ACHN (cell line): ENCODE measurements around the gene CARMIL1.

Source experiments
- DNase-seq: peaks from one replicate; pipeline ENCODE4 v3.0.0-alpha.2; 2015
- in situ Hi-C: cut with HindIII; loops from 2 replicates; pipeline ENCODE4 v1.10.0; 2017; ENCODE audit warnings: low sequenced_read_pairs, low pct_ligation_motif_present, low pct_unique_long_range_greater_than_20kb

CARMIL1 gene

DNA sequence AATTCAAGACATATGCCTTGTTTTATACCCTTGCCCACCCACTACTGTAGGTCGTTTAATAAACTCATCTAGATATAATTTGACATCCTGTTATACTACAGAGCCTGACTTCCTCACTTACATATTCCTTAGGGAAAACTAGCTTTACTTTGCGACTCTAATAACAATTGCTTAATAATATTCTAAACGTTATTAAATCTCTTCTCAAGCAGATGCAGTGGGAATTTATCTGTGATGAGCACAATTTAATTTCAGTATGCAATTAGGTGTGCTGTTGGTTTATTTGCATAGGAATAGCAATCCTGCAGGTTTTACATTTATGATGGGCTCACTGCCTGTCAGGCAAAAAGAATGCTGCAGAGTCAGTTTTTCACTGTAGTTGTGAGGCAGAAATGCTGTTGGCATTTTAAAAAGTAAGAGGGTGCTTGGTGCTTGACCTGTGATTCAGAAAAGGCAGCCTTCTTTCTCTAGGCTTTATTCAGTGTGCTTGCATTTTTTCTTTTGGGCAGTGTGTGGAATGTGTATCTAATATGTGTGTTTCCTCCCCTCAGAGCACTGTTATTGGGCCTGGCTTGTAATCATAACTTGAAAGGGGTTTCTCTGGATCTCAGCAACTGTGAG is 220.6 kb downstream of the CARMIL1 start:
- no peak for DNase-seq
- in situ Hi-C loops: no loop called here

DNA sequence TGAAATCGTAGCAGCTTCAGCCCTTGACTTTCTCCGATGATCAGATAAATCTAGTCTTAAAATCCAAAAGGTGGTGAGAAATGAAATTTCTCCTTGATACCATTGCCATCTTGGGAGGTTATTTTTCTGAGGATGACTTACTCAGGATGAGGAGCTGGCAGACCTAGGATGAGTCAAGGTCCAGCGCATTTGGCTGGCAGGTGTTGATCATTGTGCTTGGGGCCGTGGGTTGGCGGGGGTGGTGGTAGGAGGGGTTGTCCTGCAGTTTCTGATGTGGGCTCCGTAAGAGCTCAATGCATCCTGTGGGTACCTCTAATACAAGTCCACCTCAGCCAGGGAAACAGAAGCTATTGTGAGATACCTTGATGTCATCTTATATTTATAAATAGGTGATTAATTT is 224.5 kb downstream of the CARMIL1 start:
- no peak for DNase-seq
- in situ Hi-C loops: no loop called here

DNA sequence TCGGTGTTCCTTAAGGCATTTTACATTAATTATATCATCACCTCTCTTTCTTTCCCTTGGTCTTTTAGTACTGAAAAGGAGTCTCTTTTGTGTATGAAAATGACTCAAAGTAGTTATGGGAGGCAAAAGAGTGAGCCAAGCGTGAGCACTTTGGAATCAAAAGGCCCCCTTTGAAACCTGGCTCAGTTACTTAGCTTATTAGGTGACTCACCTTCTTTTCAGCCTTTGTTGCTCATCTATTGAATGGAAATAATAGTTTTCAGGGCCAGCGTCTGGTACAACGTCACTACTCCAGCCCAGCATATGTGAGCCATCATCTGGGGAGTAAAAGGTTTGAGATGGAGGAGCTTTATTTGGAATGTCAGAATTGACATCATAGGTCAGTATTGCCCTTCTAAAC is 225.5 kb downstream of the CARMIL1 start:
- in situ Hi-C loops: no loop called here
- DNase-seq: no peak

DNA sequence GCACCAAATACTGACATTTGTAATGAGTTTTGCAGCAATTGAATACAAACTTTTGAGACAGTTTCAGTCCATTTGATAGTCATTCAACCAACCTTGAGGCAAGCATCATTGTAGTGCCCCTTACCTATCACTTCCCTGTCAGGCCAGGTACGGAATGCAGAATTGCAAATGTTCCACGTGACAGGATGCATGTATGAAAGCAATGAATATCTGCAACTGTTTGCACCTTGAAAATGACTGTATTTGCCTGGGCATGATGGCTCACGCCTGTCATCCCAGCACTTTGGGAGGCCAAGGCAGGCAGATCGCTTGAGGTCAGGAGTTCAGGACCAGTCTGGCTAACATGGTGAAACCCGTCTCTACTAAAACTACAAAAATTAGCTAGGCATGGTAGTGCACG is 226.8 kb downstream of the CARMIL1 start:
- in situ Hi-C loops: no loop called here
- no peak for DNase-seq

DNA sequence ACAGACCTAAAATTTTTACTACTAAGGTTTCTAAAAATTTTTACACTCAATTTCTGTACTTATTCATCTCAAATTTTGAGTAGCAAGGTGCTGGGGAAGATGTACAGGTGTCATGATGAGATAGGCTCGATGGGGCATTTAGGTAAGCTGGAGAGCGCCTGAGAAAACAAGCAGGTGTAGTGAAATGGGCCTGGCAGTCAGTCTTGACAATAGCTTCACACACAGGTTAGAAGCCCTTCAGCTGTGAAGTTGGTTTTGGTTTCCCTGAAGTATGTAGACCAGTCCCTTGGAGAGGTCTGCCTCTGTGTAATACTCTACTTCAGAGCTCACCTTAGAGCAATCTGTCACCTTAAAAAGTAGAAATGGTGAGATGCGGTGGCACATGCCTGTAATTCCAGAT is 228.9 kb downstream of the CARMIL1 start:
- in situ Hi-C loops: no loop called here

DNA sequence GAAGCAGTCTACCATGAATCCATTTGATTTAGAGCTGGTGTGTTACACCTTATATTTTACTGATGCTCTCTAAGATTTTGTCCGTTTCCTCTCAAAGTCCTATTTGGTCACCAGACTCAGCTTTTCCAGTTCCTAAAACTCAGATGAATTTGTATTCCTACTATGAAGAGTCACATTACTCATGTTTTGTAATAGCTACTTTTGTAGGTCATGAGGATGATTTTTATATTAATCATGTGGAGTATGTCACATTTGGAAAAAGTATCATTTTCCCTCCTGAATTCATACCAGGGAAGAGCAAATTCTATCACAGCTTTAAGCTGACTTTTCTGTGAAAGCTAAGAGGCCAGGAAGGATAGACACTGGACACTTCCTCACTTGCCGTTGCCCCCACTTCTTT is 232.2 kb downstream of the CARMIL1 start:
- no peak for DNase-seq
- in situ Hi-C loops: no loop called here

More for the DNA sequence above, 228.9 kb downstream of the CARMIL1 start:
- DNase-seq: no peak

DNA sequence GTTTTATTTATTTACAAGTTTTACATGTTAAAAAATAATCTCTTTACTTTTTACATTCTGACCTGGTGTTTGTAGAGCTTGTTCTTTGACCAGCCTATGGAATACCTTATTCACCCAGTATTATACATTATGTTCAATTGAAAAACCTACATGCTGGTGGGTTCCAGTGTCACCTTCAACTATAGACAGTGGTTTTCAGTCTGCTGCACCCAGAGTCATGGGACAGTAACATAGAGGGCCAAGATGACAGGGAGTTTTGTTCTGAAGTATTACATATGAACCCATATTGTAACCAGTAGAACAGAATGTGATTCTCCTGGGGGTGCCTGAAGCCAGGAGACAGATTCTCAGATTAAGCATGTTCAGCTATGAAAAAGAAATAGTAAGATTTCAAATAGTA is 233.4 kb downstream of the CARMIL1 start:
- in situ Hi-C loops: no loop called here
- no peak for DNase-seq

DNA sequence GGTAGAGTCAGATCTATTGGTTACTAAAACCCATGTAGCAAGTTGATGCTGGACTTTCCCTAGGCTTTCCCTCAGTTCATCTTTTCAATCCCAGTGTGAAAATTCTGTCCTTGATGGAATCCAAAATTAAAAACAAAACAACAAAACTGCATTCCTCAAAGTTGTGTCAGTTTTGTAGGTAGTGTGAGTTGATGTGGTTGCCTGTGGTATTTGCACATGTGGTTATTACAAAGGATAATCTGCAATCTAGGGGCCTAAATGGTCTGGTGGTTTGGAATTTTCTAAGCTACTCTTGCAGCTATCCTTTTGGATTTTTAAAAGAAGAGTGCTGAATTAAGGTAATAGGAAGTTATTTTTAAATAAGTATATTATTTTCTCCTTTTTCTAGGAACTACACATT is 240.7 kb downstream of the CARMIL1 start:
- in situ Hi-C loops: no loop called here
- DNase-seq: no peak

DNA sequence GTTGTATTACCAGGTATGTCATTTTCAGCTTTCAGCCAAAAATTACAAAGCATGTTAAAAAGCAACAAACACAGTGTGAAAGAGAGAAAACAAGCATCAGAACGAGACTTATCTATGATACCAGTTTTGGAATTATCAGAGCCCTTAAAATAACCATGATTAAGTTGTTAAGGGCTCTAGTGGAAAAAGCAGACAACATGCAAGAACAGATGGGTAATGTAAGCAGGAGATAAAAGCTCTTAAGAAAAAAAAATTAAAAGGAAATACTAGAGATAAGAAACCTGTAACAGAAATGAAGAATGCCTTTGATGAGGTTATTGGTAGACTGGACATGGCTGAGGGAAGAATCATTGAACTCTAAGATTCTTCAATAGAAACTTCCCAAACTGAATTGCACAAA is 245.4 kb downstream of the CARMIL1 start:
- no peak for DNase-seq
- in situ Hi-C loops: no loop called here

DNA sequence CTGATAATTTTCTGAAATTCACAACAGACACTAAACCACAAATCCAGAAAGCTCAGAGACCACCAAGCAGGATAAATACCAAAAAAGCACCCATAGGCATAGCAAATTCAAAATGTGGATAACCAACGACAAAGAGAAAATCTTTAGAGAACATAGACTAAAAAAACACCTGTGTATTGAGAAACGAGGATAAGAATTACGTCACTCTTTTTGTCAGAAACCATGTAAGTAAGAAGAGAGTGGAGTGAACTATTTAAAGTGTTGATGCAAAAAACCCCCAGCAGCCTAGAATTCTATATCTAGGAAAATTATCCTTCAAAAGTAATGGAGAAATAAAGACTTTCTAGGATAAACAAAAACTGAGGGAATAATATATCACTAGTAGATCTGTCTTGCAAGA is 245.9 kb downstream of the CARMIL1 start:
- in situ Hi-C loops: no loop called here
- no peak for DNase-seq

DNA sequence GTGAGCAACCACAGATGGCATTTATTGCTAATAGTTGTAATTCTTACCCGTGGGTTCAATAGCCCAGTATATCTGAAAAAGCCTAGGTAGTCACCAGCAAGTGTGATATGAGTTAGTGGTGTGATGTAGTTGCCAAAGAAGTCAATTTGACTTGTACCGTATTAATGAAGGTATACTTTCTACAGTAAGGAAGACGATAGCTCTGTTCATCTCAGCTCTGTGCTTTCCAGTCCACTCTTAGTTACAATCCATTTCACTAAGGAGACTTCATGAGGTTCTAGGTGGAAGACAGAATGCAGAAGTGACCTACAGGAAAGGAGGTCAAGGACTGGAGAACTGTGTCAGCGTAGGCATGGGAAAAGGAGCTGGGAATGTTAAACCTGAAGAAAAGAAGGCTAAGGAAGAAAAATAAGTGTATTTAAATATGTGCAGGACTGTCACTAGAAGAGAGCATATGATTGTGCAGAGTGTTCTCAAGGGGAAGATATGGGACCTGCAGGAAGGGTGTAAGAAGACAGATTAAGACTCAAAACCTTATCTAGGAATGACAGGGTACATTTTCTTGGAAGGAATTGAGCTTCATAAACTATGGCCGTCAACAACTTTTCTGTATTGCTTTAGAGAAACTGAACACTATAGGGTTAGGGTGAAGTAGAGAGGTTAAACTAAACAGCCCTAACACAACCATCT is 255.9 kb downstream of the CARMIL1 start:
- no peak for DNase-seq

DNA sequence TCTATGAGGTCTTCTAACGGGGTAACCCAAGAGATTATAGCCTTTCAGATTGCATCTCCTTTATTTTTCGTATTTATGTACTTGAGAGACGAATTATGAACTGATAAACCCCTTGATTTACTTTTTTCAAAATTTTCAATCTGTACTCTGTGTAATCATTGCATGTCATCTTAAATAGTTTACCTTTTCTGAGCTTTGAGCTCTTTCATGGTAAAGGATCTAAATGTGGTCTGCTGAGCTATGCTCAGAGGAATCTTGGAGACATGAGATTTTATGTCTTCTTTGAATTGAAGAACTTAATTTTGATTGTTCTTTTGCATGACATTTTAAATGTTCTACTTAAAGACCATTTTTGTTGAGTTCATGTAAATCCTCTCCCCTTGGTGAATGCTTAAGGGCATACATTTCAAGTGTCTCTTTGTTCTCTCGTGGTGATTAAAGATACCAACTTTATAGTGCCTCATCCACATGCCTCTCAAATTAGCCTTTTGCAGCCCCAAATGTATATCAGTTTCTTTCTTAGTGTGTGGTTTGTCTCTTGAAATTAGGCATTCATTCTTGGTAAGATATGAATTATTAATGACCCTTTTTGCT is 256.6 kb downstream of the CARMIL1 start:
- DNase-seq: no peak
- in situ Hi-C loops: no loop called here

More for the DNA sequence above, 255.9 kb downstream of the CARMIL1 start:
- in situ Hi-C loops: no loop called here

DNA sequence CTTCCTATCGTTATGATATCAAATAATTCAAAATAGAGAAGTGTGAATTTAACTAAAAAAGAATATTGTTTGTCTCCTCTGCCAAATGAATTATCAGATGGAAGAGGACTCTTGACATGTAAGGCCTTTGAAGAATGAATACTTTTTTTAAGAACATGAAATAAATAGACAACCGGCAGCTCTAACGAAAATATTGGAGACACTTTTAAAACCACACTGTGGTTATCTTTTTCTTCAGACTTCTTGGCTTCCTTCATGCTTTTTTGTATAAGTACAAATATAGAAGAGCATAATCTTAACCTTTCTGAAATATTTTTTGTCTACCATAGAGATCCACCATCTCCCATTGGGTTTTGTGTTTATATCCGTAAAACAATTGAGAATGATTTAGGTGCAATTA is 257.6 kb downstream of the CARMIL1 start:
- DNase-seq: no peak
- in situ Hi-C loops: no loop called here

DNA sequence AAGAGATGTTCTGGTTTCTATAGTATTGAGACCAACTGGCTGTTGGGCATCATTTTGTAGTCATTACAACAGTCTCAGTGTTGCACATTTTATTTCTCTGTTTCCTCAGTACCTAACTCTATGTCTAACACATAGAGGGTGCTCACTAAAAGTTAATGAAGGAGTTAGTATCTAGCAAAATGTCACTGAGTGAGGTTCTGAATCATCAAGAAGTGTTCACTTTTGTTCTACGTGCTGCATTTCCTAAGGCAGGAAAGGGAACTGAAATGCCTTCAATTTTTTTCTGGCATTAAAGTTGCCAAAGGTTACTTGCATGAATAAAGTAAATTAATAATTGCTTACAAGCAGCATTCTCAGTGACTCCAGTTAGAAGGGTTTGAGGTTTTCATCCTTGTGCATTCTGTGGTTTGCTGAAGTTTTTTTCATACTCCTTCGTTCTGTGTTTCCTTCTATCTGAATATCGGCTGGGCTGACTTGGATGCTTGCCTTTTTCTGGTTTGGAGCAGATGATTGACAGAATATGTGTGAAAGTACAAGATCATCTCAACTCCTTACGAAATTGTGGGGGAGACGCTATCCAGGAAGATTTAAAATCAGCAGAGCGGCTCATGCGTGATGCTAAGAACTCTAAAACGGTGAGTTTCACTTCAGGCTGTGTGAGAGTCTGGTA is 258.3 kb downstream of the CARMIL1 start:
- DNase-seq: no peak
- in situ Hi-C loops: no loop called here

DNA sequence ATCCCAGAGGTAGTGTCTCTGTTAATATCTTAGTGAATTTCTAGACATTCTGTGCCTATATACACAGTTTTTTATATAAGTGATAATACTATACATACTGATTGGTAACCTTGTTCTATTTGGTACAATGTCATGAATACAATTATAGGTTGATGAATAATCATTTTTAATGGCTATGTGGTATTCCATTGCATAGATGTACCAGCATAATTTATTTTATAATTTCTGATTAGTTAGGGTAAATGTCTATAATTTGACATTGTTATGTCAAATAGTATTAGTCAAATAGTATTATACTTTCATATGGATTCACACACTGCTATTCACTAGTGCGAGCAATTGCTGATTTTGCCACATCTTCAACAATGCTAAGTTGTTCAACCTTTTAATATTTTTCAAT is 262.1 kb downstream of the CARMIL1 start:
- in situ Hi-C loops: no loop called here
- DNase-seq: no peak

DNA sequence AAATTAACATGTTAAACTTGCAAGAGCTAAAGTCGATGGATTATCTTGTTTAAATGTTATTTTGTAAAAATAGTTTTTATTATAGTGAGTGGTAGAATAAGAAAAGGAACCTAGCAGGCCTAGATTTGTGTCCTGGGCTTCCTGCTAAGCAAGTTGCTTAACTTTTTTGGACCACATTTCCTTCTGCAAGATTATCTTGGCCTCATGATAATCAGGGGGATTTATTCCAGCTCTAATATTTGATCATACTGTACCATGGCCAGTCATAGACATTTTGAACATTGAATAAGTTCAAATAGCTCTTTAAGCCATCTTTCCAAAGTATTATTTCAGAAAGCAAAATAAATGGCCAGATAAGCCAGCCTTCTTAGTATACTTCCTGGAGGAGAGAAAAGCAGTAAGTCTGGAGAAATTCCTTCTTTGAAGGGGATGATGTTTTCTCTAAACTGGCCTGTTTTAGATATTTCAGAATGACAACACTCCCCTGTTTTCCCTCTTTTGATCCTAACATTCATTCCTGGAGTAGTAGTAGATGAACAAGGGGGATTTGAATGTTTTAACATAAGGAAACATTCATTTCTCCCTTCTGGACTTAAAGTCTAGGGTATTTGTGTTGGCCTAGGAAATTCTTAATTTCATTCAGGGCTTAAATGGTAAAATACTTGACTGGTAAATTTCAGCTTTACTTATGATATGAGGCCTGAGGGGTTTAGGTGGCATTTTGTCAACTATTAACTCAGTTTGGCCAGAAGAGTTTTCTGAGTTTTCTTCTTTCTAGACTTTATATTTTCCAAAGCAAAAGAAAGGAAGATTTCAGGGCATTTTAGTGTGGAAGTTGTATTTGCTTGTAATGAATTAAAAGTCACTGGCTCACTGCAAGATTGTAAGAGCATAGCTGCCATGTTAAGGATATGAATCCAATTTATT is 264.1 kb downstream of the CARMIL1 start:
- DNase-seq: no peak
- in situ Hi-C loops: no loop called here

DNA sequence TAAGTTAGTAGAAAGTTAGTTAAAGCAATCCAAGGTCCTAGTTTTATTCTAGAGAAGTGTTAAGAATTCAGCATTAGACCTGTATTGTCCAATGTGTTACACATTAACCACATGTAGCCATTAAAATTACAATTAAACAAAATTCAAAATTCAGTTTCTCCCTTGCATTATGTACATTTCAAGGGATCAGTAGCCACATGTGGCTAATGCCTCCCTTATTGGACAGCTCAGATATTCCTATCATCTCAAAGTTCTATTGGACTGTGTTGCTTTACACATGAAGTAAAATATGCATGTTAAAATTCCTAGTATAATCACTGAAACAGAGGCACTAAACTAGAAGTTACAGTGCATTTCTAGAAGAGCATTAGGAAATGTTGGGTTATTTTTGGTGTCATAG is 265.7 kb downstream of the CARMIL1 start:
- in situ Hi-C loops: no loop called here
- DNase-seq: no peak

DNA sequence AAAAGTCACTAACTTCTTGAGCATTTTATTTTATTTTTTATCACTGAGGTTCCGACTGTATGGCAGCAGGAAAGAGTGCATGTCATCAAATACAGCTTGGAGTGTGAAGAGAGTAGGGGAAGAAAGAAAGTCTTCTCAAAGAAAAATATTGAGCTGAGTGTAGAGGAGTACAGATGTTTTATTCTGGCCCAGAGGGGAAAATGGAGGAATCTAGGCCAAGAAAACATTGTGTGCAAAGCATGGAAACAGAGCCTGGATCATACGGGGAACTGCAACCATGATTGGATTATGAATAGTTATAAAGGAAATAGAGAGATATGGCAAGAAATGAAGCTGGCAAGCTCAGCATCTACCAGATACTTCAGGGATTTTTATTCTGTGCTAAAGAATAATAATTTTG is 268.6 kb downstream of the CARMIL1 start:
- DNase-seq: no peak
- in situ Hi-C loops: no loop called here

DNA sequence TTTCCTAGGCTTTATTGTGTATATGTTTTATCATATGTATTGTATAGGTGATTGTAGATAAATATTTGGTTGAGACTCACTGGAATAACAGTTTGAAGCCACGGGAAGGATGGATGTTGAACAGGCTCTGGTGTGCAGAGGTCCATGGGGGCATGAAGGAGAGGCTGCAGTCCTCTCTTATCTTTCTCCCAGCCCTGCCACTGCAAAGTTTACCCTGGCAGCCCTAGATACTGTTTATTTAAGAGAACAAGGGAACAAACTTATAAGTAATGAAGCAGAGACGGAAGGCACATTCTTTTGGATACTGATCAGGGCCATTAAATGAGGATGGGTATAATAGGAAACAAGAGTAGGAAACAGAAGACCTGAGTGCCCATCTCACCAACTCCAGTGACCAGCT is 269.3 kb downstream of the CARMIL1 start:
- no peak for DNase-seq
- in situ Hi-C loops: no loop called here
